Measurements from ENCODE around the gene TENM3. TPM values are rescaled to one million over a fixed set of nuclear protein-coding genes. Genes with fewer than 3 reads are reported as not detected.

TENM3 gene
- total RNA-seq, 1 experiment from 2014 or later: not detected

DNA sequence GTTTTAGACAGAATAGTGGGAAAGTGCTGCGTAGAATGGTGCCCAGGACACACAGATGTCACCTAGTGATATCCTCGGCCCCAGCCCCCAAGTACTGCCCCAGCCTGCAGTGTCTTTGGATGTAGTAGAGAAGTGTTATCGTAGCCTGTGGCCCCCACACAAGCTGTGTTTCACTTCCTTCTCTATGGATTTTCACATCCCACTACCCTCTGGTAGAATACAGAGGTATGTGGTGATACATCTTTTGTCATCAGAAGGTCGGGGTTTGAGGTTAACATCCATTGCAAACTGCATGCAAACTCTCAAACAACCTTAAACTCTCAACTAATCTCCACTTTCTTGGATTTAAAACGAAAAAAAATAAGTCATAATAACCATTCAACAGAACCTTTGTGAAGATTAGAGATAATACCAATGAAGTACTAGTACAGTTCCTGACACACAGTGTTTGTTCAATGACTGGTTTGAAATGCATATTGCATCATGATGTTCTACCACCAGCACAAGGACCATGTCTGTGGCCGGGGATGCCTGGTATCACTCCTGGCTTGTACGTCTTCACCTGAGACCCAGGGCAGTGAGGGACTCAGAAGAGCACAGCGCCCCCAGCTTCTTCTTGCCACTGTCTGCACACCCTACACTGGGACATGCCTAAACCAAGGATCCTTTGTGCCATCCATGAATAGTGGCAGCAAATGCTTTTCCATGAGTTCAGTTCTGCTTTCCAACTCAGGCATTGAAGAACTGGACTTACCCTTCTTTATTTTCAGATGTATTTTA, 406.7 kb downstream of the TENM3 start:
- H3K4me2 ChIP-seq (ENCODE audit: low read depth, low read length, poor library complexity, severe bottlenecking): no peak overlapping the region
- H4K20me1 ChIP-seq (ENCODE audit: insufficient read depth, low read depth, low read length): no peaks in the 10 kb centered on the region
- H3K9ac ChIP-seq (ENCODE audit: low read length): no peak overlapping the region
- no peaks in the 10 kb centered on the region for H3K79me2 ChIP-seq (ENCODE audit: low read length)
- H3K36me3 ChIP-seq (ENCODE audit: insufficient read depth, low read length): no peaks in the 10 kb centered on the region
- H3K4me1 ChIP-seq (ENCODE audit: low read length): no peaks in the 10 kb centered on the region
- no peak overlapping the region for H2AFZ ChIP-seq (ENCODE audit: low read length)
- no peak for DNase-seq
- no peak overlapping the region for H3K27ac ChIP-seq (ENCODE audit: low read length)
- no peaks in the 10 kb centered on the region for H3K27me3 ChIP-seq (ENCODE audit: low read length)
- no peaks in the 10 kb centered on the region for H3K9me3 ChIP-seq (ENCODE audit: low read length)
- no peaks in the 10 kb centered on the region for H3K9me2 ChIP-seq (replicated peaks; ENCODE audit: insufficient read depth, low read length)
- no peak overlapping the region for H3K4me3 ChIP-seq (ENCODE audit: low read length)

DNA sequence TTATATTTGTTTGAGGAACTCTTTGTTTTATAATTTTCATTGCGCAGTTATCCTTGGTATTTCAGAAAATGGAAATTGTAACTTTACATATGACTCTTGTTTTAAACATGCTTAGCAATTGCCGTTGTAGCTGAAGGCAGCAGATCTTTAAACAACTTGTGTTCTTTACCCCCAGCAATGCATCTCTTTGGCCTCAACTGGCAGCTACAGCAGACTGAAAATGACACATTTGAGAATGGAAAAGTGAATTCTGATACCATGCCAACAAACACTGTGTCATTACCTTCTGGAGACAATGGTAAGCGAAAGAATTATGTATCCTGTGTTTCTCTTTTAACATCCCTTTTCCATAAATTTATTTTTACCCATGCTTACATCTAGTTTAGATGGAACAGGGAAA, 410.4 kb downstream of the TENM3 start:
- H3K4me1 ChIP-seq (ENCODE audit: low read length): no peaks in the 10 kb centered on the region
- no peaks in the 10 kb centered on the region for H3K36me3 ChIP-seq (ENCODE audit: insufficient read depth, low read length)
- no peak overlapping the region for H3K4me2 ChIP-seq (ENCODE audit: low read depth, low read length, poor library complexity, severe bottlenecking)
- no peaks in the 10 kb centered on the region for H3K9me2 ChIP-seq (replicated peaks; ENCODE audit: insufficient read depth, low read length)
- no peak overlapping the region for H3K4me3 ChIP-seq (ENCODE audit: low read length)
- H4K20me1 ChIP-seq (ENCODE audit: insufficient read depth, low read depth, low read length): no peaks in the 10 kb centered on the region
- H3K9ac ChIP-seq (ENCODE audit: low read length): no peak overlapping the region
- H3K9me3 ChIP-seq (ENCODE audit: low read length): no peaks in the 10 kb centered on the region
- H2AFZ ChIP-seq (ENCODE audit: low read length): no peak overlapping the region
- no peak for DNase-seq
- no peak overlapping the region for H3K27ac ChIP-seq (ENCODE audit: low read length)
- H3K27me3 ChIP-seq (ENCODE audit: low read length): no peaks in the 10 kb centered on the region
- no peaks in the 10 kb centered on the region for H3K79me2 ChIP-seq (ENCODE audit: low read length)

DNA sequence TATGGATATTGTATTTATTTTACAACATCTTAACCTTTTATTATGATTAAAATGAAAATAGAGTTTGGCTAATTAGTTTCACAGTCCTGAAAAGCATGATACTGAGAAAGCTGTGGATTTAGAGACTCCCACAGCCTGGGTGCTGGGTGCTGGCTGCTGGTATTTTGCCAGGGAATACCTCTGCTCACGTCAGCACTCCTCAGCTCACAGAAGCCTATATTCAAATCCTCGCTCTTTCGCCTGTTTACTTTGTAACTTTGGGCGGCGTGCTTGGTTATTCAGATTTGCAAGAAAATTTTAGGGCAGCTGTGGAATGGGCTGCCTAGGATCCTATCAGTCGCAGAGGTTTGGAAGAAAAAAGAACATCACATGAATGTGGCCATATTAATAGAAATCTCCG, 412.1 kb downstream of the TENM3 start:
- no peaks in the 10 kb centered on the region for H3K9me2 ChIP-seq (replicated peaks; ENCODE audit: insufficient read depth, low read length)

DNA sequence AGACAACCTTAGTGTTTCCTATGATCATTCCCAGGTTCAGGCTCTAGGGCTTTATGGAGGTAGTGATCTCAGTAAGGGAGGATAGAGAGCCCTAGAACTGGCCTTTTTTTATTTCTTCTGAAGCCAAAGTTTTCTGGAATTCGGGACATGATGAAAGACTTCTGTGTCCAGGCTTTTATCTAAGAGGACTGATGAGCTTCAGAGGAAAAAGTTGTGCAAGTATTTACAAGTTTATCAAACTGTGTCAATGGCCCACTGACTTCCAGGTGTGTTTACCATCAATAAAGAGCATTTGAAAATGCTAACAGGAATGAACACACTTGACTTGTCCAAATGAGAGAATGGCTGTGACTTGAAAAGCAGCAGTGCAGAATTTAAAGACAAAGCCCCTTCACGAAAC, 419.3 kb downstream of the TENM3 start:
- no peak overlapping the region for H3K9ac ChIP-seq (ENCODE audit: low read length)
- no peaks in the 10 kb centered on the region for H3K27me3 ChIP-seq (ENCODE audit: low read length)
- H3K4me3 ChIP-seq (ENCODE audit: low read length): no peak overlapping the region
- H4K20me1 ChIP-seq (ENCODE audit: insufficient read depth, low read depth, low read length): no peaks in the 10 kb centered on the region
- no peaks in the 10 kb centered on the region for H3K9me3 ChIP-seq (ENCODE audit: low read length)
- H3K36me3 ChIP-seq (ENCODE audit: insufficient read depth, low read length): no peaks in the 10 kb centered on the region
- H3K4me2 ChIP-seq (ENCODE audit: low read depth, low read length, poor library complexity, severe bottlenecking): no peak overlapping the region
- H3K27ac ChIP-seq (ENCODE audit: low read length): no peak overlapping the region
- H3K79me2 ChIP-seq (ENCODE audit: low read length): no peaks in the 10 kb centered on the region
- no peak for DNase-seq
- H3K4me1 ChIP-seq (ENCODE audit: low read length): no peaks in the 10 kb centered on the region
- H2AFZ ChIP-seq (ENCODE audit: low read length): no peak overlapping the region
- no peaks in the 10 kb centered on the region for H3K9me2 ChIP-seq (replicated peaks; ENCODE audit: insufficient read depth, low read length)

More for the DNA sequence above, 412.1 kb downstream of the TENM3 start:
- H2AFZ ChIP-seq (ENCODE audit: low read length): no peak overlapping the region
- no peaks in the 10 kb centered on the region for H4K20me1 ChIP-seq (ENCODE audit: insufficient read depth, low read depth, low read length)
- H3K9ac ChIP-seq (ENCODE audit: low read length): no peak overlapping the region
- no peaks in the 10 kb centered on the region for H3K9me3 ChIP-seq (ENCODE audit: low read length)
- H3K79me2 ChIP-seq (ENCODE audit: low read length): no peaks in the 10 kb centered on the region
- DNase-seq: no peak
- no peak overlapping the region for H3K4me3 ChIP-seq (ENCODE audit: low read length)
- no peaks in the 10 kb centered on the region for H3K36me3 ChIP-seq (ENCODE audit: insufficient read depth, low read length)
- H3K4me2 ChIP-seq (ENCODE audit: low read depth, low read length, poor library complexity, severe bottlenecking): no peak overlapping the region
- no peaks in the 10 kb centered on the region for H3K27me3 ChIP-seq (ENCODE audit: low read length)
- no peak overlapping the region for H3K27ac ChIP-seq (ENCODE audit: low read length)
- no peaks in the 10 kb centered on the region for H3K4me1 ChIP-seq (ENCODE audit: low read length)

DNA sequence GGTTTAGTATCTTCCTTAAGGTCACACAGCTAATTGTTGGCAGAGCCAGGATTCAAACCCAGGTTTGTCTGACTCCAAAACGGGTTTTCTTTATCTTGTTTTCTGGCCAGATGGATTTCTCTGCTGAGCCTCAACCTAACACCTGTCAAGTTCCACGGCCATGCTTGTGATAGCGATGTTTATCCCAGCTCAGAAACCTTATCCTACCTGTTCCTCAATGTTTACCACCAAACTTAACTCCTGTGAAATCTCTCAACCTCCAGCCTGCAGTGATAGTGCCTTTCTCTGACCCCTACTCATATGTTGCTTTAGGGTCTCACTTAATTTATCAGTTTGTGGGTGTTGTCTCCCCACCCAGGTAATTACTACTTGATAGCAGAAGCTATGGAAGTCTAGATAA, 428.0 kb downstream of the TENM3 start:
- no peak overlapping the region for H3K27ac ChIP-seq (ENCODE audit: low read length)
- no peak for DNase-seq
- no peaks in the 10 kb centered on the region for H3K79me2 ChIP-seq (ENCODE audit: low read length)
- H3K27me3 ChIP-seq (ENCODE audit: low read length): no peaks in the 10 kb centered on the region
- no peaks in the 10 kb centered on the region for H3K9me2 ChIP-seq (replicated peaks; ENCODE audit: insufficient read depth, low read length)
- H3K4me3 ChIP-seq (ENCODE audit: low read length): no peak overlapping the region
- no peaks in the 10 kb centered on the region for H3K9me3 ChIP-seq (ENCODE audit: low read length)
- H4K20me1 ChIP-seq (ENCODE audit: insufficient read depth, low read depth, low read length): no peaks in the 10 kb centered on the region
- no peak overlapping the region for H2AFZ ChIP-seq (ENCODE audit: low read length)
- H3K4me2 ChIP-seq (ENCODE audit: low read depth, low read length, poor library complexity, severe bottlenecking): no peak overlapping the region
- no peaks in the 10 kb centered on the region for H3K4me1 ChIP-seq (ENCODE audit: low read length)
- H3K9ac ChIP-seq (ENCODE audit: low read length): no peak overlapping the region
- no peaks in the 10 kb centered on the region for H3K36me3 ChIP-seq (ENCODE audit: insufficient read depth, low read length)

DNA sequence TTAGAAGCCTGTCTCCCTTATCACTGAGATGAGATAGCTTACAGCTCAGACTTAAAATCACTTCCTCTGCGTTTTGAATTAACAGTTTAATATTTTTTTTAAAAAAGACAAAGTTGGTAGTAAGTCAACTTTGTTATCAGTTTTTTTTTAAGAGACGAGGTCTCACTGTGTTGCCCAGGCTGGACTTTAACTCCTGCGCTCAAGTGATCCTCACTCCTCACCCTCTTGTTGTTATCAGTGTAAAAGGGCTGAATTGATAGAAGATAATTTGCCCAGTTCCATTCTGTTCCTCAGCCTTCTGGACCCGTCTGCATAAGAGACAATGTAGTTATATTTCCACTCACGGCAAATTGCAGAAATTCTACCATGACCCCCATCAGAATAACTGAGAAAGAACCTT, 428.5 kb downstream of the TENM3 start:
- H3K36me3 ChIP-seq (ENCODE audit: insufficient read depth, low read length): no peaks in the 10 kb centered on the region
- no peaks in the 10 kb centered on the region for H4K20me1 ChIP-seq (ENCODE audit: insufficient read depth, low read depth, low read length)
- H3K79me2 ChIP-seq (ENCODE audit: low read length): no peaks in the 10 kb centered on the region
- H3K27ac ChIP-seq (ENCODE audit: low read length): no peak overlapping the region
- no peaks in the 10 kb centered on the region for H3K9me3 ChIP-seq (ENCODE audit: low read length)
- no peak overlapping the region for H3K9ac ChIP-seq (ENCODE audit: low read length)
- H2AFZ ChIP-seq (ENCODE audit: low read length): no peak overlapping the region
- H3K4me1 ChIP-seq (ENCODE audit: low read length): no peaks in the 10 kb centered on the region
- no peak overlapping the region for H3K4me2 ChIP-seq (ENCODE audit: low read depth, low read length, poor library complexity, severe bottlenecking)
- H3K27me3 ChIP-seq (ENCODE audit: low read length): no peaks in the 10 kb centered on the region
- DNase-seq: no peak
- no peak overlapping the region for H3K4me3 ChIP-seq (ENCODE audit: low read length)
- H3K9me2 ChIP-seq (replicated peaks; ENCODE audit: insufficient read depth, low read length): no peaks in the 10 kb centered on the region

DNA sequence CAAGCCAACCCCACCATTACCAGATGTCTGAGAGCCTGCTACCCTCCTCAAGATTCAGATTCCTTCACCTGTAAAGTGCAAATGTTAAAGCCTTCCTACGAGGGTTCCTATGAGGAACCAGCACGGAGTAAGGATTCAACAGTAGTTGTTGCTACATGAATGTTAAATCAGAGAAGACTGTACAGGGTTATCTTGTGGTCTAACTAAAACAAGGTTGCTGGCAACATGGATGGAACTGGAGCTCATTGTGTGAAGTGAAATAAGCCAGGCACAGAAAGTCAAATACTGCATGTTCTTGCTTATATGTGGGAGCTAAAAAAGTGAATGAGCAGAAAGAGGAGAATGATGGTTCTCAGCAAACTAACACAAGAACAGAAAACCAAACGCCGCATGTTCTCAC, 435.4 kb downstream of the TENM3 start:
- Histone ChIP-seq H3K27me3 (ENCODE audit: low read length) (no peaks in the 10 kb centered on the region), H3K79me2 (ENCODE audit: low read length) (no peaks in the 10 kb centered on the region), H3K9me3 (ENCODE audit: low read length) (no peaks in the 10 kb centered on the region), H3K9ac (ENCODE audit: low read length) (no peak overlapping the region), H2AFZ (ENCODE audit: low read length) (no peak overlapping the region), H3K27ac (ENCODE audit: low read length) (no peak overlapping the region), H4K20me1 (ENCODE audit: insufficient read depth, low read depth, low read length) (no peaks in the 10 kb centered on the region), H3K4me3 (ENCODE audit: low read length) (no peak overlapping the region), H3K4me1 (ENCODE audit: low read length) (no peaks in the 10 kb centered on the region), H3K36me3 (ENCODE audit: insufficient read depth, low read length) (no peaks in the 10 kb centered on the region), H3K9me2 (replicated peaks; ENCODE audit: insufficient read depth, low read length) (no peaks in the 10 kb centered on the region), H3K4me2 (ENCODE audit: low read depth, low read length, poor library complexity, severe bottlenecking) (no peak overlapping the region)
- DNase-seq: no peak

DNA sequence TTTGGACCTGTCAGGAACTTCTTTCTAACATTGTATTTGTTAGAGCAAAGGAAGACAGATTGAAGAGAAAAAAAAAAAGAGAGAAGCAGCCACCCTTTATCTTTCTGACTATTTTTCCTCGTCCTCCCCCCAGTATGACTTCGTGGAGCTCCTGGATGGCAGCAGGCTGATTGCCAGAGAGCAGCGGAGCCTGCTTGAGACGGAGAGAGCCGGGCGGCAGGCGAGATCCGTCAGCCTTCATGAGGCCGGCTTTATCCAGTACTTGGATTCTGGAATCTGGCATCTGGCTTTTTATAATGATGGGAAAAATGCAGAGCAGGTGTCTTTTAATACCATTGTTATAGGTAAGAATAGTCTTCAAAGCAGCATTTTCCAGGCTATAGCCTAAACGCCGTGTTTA, 436.3 kb downstream of the TENM3 start:
- Histone ChIP-seq H3K4me1 (ENCODE audit: low read length) (no peaks in the 10 kb centered on the region), H4K20me1 (ENCODE audit: insufficient read depth, low read depth, low read length) (no peaks in the 10 kb centered on the region), H3K4me3 (ENCODE audit: low read length) (no peak overlapping the region), H3K9ac (ENCODE audit: low read length) (no peak overlapping the region), H3K27me3 (ENCODE audit: low read length) (no peaks in the 10 kb centered on the region), H2AFZ (ENCODE audit: low read length) (no peak overlapping the region), H3K27ac (ENCODE audit: low read length) (no peak overlapping the region), H3K9me2 (replicated peaks; ENCODE audit: insufficient read depth, low read length) (no peaks in the 10 kb centered on the region), H3K79me2 (ENCODE audit: low read length) (no peaks in the 10 kb centered on the region), H3K36me3 (ENCODE audit: insufficient read depth, low read length) (no peaks in the 10 kb centered on the region), H3K4me2 (ENCODE audit: low read depth, low read length, poor library complexity, severe bottlenecking) (no peak overlapping the region), H3K9me3 (ENCODE audit: low read length) (no peaks in the 10 kb centered on the region)
- DNase-seq: no peak
